ENCODE data around the gene RAB5B.
"Not testable (repeated sequence)": the region's sequence is repeated elsewhere in the genome, so short reads cannot be mapped to it uniquely, and the experiment has no call there.

The RAB5B gene

GRCh38 chr12:55940065-55940732, 33.7 kb upstream of the RAB5B start:
- peak; percentile 93 for DNase-seq (ENCODE audit: low read depth, low spot score)

GRCh38 chr12:55942055-55942454, 31.8 kb upstream of the RAB5B start:
- no peak for DNase-seq (ENCODE audit: low read depth, low spot score)

DNA sequence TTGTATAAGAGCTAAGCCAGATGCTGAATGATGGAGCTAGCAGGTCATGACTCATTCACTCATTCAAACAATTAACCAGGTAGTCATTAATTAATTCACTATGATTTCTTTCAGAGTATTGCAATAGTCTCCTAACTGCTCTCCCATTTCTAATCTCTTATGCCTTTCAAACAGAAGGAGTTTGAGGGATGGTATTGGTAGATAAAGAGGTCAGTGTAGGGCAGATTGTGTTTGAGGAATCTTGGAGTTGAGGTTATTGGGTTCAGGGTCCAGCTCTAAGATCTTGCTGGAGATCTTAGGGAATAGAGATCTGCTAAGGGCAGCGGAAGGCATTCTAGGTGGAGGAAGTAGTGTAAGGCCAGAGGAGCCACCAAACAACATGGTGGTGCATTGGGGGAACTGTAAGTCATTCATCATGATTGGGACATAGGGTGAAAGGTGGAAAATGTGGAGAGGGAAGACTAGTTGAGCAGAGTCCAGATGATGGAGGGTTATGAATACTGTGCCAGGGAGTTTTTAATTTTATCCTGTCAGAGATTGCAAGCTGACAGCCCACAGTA, 31.2 kb upstream of the RAB5B start:
- no peak for DNase-seq (ENCODE audit: low read depth, low spot score)

GRCh38 chr12:55946553-55946952, 27.3 kb upstream of the RAB5B start:
- DNase-seq (ENCODE audit: low read depth, low spot score): no peak

DNA sequence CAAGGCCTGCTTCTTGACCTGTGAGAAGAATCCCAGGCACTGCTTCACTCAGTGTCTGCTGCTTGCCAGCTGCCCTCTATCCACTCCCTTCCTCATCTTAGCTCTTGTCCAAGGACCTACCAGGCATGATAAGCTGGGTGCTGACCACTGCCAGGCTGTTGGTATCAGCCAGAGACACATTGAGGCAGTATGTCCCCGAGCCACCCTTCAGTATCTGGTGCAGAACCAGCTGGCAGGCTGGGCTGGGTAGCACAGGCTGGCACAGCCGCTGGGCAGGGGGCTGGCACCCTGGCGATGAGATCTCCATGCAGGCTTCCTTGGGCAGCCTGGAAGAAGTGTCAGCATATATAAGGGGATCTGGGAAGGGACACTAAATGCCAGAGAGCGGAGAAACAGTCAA, 18.5 kb upstream of the RAB5B start:
- DNase-seq (ENCODE audit: low read depth, low spot score): no peak

DNA sequence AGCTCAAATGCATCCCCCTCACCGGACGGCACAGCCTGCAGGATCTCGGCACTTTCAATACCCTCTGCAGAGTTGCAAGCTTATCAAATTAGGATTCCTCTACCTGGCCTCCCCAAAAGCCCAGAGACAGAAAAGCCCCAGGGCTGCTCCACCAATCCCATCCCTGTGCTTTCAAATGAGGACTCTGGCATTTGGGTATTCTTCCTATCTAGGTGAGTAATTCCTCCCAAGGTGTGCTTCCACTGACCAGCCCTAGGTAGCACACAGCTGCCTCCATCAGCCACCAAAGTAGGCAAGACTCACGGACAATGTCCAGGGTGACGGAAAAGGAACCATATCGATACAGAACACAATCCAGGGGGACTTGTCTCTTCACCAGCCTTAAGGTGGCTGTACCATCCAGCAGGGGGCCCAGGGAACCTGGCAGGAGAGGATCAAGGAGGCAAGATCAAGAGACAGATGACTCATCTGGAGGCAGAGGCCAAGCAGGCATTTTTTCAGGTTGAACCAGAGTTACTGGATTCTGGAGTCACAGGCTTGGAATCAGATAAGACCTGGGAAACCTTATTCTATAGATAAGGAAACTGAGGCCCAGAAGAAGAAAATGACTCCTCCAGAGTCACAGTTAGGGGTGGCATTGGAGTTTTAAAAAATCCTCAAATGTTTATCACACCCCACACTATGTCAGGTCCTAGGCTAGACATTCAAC, 17.9 kb upstream of the RAB5B start:
- DNase-seq (ENCODE audit: low read depth, low spot score): peak; percentile 87

DNA sequence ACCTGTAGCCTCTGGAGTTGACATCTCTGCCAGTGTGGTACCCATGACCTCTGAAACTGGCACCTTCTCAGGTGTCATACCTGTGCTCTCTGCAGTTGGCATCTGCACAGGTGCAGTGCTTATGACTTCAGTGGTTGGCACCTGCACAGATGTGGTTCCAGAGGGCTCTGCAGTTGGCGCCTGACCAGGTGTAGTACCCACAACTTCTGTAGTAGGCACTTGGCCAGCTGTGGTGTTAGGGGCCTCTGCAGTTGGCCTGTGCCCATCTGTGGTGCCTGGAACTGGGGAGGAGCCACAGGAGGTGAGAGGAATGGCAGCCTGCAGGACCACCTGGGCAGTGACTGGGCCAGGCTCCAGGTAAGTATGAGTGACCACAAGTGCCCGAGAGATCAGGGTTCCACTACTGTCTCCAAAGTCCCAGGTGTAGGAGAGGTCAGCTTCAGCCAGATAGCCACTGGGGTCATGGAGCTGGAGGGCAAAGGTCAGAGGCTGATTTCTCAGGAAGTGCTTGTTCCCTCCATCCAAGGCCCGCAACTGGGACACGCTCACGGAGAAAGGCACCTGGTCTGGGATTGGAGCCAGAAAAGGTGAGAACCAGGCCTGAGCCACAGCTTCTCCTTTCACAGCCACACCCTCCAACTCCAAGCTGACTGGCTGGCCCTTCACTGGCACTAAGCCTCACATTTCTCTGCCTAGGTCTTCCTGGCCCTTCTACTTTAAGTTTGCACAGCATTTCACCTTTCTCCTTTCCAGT, 16.6 kb upstream of the RAB5B start:
- no peak for DNase-seq (ENCODE audit: low read depth, low spot score)

DNA sequence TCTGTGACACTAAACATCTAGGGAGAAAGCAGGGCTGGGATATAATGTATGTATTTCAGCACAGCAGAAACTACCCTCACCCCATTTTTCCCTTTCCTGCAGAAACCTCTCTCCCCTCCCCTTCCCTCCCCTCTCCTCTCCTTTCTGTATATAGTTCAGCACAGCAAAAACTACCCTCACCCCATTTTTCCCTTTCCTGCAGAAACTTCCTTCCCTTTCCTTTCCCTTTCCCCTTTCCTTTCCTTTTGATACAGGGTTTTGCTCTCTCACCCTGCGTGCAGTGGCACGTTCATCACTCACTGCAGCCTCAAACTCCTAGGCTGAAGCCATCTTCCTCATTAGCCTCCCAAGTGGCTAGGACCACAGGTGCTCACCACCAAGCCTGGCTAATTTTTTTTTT, 10.1 kb upstream of the RAB5B start:
- DNase-seq (ENCODE audit: low read depth, low spot score): no peak

DNA sequence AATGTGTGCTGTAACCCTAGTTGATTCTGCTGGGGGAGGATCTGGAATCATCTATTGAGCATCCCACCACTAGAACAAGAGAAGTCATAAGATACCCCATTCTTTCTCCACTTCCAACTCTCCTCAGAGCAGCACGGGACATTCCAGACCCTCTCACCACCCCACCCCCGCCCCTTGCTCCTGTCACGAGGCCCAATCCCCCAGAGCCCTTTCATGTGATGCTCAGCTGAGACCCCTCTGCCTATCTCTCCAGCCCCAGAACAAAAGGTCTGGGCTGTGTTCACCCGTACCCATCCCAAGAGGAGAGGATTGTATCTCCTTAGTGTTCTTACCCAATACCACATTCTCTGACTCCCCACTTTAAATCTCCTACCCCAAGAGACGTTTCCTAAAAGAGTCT, 8.6 kb upstream of the RAB5B start:
- no peak for DNase-seq (ENCODE audit: low read depth, low spot score)

DNA sequence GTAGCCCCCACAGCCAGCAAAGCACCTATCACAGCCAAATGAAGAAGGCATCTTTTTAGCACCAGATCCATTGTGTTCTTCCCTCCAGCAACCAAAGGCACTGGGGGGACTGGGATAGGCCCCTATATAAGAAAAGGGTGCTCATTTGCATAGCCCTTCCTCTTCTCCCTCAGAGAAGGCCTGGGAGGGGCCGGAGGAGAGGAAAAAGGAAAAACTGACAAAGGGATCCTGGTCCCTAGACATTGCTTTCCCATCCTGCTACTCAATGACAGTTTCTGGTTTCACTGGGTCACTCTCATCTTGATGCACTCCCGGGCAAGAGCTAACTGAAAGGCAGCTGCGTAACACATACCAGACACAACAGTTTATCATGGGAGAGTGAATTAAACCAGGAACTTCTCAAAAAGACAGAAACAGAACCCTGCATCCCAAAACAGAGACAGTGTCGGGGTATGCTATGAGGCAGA, 7.9 kb upstream of the RAB5B start, which contains the start of gene PMEL:
TSS of gene PMEL (minus strand) at position 102 of the 467 bp plus-strand sequence. CDS start at position 71, 31 bp downstream.
- DNase-seq (ENCODE audit: low read depth, low spot score): no peak

DNA sequence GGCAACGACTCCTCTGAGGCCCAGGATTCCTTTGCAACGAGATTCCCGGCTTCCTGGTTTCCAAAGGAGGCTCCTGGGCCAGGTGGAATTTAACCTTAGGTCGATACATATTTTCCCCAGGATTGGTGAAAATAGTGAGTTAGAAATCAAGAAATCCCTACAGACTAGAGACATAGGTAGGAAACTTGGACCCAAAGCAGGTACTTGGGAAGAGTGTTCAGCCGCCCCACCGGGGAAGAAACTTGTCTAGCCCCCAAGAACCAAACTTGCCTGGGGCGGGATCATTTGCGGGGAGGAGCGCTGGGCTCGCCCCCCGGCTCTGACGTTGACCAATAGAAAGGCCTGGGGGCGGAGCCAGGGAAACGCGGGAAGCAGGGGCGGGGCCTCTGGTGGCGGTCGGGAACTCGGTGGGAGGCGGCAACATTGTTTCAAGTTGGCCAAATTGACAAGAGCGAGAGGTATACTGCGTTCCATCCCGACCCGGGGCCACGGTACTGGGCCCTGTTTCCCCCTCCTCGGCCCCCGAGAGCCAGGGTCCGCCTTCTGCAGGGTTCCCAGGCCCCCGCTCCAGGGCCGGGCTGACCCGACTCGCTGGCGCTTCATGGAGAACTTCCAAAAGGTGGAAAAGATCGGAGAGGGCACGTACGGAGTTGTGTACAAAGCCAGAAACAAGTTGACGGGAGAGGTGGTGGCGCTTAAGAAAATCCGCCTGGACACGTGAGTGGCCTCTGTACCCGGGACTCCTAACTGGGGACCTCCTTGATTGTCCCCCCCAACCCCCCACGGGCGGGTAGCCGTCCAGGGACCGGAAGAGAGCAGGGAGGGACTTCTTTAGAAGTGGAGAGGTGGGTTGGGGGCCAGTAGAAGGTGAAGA, 7.2 kb upstream of the RAB5B start, which contains the start of gene CDK2:
TSS of gene CDK2 (plus strand) at position 423 of the 874 bp plus-strand sequence. CDS start at position 602, 179 bp downstream.
- DNase-seq (ENCODE audit: low read depth, low spot score): peak; percentile 96

DNA sequence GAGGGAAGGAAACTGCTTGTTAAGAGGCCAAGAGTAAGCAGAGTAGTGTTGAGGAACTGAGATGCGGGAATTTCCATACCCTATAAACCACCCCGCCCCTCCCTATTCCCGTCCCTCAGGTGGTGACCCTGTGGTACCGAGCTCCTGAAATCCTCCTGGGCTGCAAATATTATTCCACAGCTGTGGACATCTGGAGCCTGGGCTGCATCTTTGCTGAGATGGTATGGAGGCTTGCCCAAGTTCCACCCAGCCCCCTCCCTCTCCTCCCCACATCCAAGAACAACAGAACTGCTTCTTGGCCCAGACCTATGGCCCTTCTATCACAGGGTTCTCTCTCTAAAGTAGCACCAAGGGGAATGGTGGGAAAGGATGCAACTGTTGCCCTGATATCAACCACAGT, 4.5 kb upstream of the RAB5B start:
- DNase-seq (ENCODE audit: low read depth, low spot score): no peak

- no peak for DNase-seq (ENCODE audit: low read depth, low spot score)
Observed at GRCh38 chr12:55970775-55971174, 3.1 kb upstream of the RAB5B start.

GRCh38 chr12:55972042-55972441, 1.8 kb upstream of the RAB5B start:
- DNase-seq (ENCODE audit: low read depth, low spot score): peak; percentile 30

DNA sequence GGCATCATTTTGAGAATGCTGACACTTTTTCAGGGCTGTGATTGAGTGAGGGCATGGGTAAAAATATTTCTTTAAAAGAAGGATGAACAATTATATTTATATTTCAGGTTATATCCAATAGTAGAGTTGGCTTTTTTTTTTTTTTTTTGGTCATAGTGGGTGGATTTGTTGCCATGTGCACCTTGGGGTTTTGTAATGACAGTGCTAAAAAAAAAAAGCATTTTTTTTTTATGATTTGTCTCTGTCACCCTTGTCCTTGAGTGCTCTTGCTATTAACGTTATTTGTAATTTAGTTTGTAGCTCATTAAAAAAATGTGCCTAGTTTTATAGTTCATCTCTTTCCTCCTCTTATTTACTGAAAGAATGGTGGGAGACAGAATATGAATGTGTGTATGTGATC, 1.4 kb upstream of the RAB5B start:
- no peak for DNase-seq (ENCODE audit: low read depth, low spot score)

DNA sequence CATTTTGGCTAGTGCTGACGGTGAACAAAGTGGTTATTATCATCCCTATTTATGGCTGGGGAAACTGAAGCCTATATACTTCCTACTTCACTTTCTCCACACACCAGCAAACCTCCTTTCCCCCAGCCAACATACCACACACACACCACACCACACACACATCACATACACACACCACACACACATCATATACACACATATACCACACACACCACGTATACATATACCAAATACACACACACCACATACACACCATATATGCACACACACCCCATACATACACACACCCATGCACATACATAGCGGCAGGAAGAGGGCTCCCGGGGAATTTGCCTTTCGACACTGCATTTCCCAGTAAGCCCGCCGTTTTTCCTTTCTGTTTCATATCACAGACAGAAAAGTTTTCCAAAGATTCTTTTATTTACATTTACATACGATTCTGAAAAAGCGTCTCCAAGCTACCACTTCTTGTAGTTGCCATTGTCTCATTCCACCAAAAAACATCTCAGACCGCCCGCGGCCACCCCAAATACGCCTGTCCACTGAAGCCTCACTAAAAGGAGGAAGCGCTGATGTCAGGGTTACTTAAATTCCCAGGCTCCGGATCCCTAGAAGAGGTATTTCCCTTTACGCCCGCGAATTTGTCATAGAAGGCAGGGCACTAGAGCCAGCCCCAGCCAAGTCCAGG, 823 bp upstream of the RAB5B start:
- no peak for DNase-seq (ENCODE audit: low read depth, low spot score)

DNA sequence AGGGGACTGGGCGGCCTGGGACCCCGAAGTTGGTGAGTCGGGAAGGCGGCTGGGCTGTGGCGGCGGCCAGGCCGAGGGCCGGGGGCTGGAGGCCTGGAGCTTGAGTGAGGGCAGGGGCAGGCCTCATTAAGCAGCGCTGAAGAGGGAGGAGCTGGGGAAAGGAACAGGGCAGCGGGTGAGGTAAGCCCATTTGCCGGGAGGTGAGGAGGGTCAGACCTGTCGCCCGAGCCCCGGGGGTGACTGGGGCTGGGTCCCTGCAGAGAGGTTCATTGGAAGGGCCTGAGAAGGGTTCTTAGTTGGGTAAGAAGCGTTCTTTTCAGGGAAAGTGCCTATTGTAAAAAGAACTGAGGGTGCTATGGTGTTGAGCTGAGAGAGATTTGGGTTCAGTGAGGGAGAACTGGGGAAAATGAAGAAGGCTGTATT, 441 bp downstream of the RAB5B start:
- peak; percentile 80 for DNase-seq (ENCODE audit: low read depth, low spot score)

GRCh38 chr12:55978393-55978792, 4.5 kb downstream of the RAB5B start:
- no peak for DNase-seq (ENCODE audit: low read depth, low spot score)

DNA sequence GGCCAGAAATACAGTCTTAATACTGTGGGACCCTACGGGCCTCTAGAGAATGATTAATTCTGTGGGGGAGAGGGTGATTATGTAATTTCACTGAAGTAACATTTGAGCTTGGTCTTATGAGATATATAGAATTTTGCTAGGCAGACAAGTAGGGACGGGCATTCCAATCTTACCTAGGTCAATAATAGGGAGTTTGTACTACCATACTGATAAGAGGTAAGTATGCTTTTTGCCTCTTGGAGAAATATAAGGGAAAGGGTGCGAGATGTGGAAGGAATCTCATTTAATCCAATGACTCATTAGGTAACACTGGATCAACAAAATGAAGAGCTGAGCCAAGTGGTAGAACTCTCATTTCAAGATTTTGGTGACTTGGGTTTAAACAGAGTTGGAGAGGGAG, 5.2 kb downstream of the RAB5B start:
- no peak for DNase-seq (ENCODE audit: low read depth, low spot score)

DNA sequence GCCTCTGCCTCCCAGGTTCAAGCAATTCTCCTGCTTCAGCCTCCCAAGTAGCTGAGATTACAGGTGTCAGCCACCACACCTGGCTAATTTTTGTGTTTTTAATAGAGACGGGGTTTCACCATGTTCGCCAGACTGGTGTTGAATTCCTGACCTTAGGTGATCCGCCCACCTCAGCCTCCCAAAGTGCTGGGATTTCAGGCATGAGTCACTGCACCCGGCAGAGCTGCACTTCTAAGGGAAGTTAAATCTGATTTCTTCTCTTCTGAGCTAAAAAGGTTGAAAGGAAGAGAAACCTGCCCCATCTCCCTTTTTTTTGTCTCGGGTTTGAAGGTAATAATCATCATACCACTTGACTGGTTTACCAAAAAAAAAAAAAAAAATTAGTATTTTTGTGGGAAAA, 8.0 kb downstream of the RAB5B start:
- DNase-seq (ENCODE audit: low read depth, low spot score): not testable (repeated sequence)

All from ELF-1 (cell line).